PC-9 (cell line): Measurements from ENCODE around the gene NAA25.

ENCODE experiments used
- EZH2 ChIP-seq: fragments of 200-600 bp; sonication (generic); IDR thresholded peaks from 2 replicates; pipeline ENCODE4 v1.8.0; 2017; ENCODE audit warnings: antibody characterized with exemption, low read depth
- TF ChIP-seq, protein P1 (sequence below): fragments of 200-600 bp; sonication (generic); conservative IDR thresholded peaks from 2 replicates; pipeline ENCODE4 v1.6.1; 2017; ENCODE audit warnings: mixed run types, antibody characterized with exemption, mild to moderate bottlenecking, moderate library complexity

DNA sequence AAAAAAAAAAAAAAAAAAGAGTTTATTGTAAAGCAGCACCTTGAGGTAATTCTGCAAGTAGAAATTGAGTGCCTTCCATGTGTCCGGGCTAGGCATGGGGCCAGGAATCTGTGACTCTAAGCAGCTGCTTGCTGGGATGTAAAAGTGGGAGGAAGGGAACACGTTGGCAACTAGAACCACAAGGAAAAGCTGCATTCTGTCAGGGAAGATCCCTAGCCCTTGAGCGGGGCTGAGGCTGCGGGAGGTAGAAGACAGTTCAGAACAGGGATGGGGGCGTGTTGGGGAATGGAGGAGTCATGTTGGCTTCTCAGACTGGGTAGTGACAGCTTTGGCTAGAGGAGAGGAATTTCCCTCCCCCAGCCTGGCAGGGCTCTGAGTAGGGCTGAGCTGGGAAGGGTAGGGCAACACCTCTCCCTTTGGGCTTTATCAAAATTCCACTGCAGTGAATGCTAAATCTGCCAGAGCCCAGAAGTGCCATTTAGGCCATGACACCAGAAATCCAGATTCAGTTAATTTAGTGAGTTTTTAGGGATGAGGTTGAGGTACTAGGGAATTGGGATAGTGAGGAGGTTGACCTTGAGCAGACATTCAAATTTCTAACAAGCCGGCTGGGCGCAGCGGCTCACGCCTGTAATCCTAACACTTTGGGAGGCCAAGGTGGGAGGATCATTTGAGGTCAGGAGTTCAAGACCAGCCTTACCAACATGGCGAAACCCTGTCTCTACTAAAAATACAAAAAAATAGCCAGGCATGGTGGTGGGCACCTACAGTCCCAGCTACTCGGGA lies 13.4 kb upstream of the NAA25 start:
- TF ChIP-seq, protein P1, sequence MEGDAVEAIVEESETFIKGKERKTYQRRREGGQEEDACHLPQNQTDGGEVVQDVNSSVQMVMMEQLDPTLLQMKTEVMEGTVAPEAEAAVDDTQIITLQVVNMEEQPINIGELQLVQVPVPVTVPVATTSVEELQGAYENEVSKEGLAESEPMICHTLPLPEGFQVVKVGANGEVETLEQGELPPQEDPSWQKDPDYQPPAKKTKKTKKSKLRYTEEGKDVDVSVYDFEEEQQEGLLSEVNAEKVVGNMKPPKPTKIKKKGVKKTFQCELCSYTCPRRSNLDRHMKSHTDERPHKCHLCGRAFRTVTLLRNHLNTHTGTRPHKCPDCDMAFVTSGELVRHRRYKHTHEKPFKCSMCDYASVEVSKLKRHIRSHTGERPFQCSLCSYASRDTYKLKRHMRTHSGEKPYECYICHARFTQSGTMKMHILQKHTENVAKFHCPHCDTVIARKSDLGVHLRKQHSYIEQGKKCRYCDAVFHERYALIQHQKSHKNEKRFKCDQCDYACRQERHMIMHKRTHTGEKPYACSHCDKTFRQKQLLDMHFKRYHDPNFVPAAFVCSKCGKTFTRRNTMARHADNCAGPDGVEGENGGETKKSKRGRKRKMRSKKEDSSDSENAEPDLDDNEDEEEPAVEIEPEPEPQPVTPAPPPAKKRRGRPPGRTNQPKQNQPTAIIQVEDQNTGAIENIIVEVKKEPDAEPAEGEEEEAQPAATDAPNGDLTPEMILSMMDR = no peak
- TF ChIP-seq EZH2 = no peak
